HuH-7 (cell line): ENCODE measurements around the gene ACAP1.
"Not testable (repeated sequence)": the region's sequence is repeated elsewhere in the genome, so short reads cannot be mapped to it uniquely, and the experiment has no call there.

Experiments
- DNase-seq: peaks from one replicate; pipeline ENCODE4 v3.0.0; 2011; ENCODE audit warnings: low spot score

ACAP1 gene

DNA sequence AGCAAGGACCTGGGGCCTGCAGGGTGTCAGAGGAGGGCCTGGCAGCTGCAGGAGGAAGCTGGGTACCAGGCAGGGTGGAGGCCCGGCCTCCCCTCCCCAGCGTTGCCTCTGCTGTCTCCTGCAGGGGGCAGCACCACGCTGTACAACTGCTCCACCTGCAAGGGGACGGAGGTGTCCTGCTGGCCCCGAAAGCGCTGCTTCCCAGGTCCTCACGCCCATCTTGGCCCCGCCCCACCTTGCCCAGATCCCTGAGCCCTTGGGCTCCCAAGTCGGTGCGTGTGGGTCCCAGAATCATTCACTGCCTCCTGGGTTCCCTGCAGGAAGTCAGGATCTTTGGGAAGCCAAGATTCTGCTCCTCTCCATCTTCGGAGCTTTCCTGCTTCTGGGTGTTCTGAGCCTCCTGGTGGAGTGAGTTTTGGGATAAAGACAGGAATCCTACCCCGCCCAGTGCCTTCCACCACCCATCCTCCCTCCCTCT is 19.8 kb downstream of the ACAP1 start:
- DNase-seq = peak; percentile 85

DNA sequence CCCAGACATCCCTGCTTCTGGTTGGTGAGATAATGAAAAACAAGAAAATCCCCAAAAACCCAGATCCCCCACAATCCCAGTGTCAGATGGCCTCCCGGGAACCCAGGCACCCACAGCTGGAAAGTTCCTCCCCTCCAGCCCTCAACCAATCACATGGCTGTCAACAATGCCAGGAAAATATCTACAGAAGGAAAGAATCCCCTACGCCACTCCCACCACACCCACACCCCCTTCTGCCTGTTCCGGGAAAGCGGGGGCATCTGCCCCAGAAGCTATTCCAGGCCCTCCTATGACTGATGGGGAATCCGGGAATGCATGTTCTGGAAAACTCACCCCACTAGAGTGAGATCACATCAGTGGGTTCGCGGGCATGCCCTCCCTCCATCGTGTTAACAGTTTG is 20.4 kb downstream of the ACAP1 start:
- no peak for DNase-seq

DNA sequence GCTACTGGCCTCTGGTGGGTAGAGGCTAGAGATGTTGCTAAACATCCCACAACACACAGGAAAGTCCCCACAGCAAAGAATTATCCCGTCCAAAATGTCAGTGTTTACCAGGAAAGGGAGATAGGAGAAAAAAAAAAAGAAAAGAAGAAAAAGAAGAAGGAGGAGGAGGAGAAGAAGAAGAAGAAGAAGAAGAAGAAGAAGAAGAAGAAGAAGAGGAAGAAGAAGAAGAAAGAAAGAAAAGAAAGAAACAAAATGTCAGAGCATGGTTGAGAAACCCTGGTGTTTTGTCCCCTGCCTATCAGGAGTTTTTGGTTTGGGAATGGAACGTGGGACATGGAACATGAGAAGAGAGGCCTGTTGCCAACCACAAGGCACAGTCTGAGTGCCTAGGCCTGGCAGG is 21.1 kb downstream of the ACAP1 start:
- no peak for DNase-seq

DNA sequence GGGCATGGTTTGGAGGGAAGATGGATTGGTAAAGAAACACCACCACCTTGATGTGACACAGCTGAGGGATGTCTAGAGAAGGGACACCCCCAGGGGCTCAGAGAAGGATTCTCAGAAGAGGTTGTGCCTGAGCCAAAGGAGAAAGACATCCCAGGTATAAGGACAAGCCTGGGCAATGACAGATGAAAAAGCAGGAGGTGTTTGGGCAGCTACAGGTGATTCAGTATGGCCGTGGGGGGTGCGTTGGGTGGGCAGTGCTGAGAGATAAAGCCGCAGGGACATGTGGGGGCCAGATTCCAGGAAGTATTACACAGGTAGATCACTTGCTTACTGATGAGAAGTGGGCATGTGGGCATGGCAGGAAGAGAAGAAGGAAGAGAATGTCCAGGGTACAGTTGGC is 25.6 kb downstream of the ACAP1 start:
- no peak for DNase-seq

DNA sequence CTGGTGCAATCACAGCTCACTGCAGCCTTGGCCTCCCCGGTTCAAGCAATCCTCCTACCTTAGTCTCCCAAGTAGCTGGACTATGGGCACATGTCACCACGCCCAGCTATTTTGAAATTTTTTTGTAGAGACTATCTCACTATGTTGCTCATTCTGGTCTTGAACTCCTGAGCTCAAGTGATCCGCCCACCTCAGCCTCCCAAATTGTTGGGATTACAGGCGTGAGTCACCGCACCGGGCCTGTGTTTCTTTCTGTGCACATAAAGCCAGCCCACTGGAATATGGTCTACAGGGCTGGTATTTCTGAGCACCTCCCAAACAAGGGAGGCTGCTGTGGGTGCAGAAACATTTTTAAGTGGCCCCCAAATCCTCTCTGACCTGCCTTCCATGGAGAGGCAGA is 27.0 kb downstream of the ACAP1 start:
- no peak for DNase-seq

DNA sequence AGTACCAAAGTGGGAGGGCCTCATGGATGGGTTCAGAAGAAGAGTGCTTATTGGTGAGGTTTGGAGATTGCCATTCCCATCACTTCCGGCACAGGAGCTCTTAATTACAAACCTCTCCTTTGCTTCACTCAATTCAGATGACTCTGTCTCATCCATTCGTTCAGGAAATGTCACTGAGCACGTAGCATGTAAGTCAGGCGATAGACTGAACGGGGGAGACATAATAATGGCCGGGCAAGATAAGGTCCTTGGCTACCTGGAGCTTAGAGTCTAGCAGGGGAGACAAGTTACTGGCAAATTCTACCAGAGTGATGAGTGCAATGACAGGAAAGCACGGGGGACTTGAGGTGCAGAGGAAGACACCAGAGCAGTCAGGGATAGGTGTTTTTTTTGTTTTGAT is 29.6 kb downstream of the ACAP1 start:
- not testable (repeated sequence) for DNase-seq

DNA sequence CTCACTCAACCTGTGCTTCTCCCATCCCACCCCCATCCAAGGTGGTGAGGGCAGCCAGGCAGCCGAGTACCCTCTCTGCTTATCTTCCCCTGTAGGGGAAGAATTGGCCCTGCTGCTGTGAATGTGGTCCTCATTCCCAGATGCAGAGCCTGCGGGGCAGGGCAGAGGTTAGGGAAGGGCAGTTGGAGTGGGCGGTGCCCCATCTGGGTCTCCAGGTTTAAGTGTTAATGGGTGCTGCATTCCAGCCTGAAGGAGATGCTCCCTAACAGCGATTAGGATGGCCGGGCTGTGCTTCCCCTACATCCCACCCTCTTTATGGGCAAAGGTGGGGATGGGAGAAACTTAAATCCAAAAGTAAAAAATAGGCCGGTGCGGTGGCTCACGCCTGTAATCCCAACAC is 30.8 kb downstream of the ACAP1 start:
- DNase-seq = no peak

DNA sequence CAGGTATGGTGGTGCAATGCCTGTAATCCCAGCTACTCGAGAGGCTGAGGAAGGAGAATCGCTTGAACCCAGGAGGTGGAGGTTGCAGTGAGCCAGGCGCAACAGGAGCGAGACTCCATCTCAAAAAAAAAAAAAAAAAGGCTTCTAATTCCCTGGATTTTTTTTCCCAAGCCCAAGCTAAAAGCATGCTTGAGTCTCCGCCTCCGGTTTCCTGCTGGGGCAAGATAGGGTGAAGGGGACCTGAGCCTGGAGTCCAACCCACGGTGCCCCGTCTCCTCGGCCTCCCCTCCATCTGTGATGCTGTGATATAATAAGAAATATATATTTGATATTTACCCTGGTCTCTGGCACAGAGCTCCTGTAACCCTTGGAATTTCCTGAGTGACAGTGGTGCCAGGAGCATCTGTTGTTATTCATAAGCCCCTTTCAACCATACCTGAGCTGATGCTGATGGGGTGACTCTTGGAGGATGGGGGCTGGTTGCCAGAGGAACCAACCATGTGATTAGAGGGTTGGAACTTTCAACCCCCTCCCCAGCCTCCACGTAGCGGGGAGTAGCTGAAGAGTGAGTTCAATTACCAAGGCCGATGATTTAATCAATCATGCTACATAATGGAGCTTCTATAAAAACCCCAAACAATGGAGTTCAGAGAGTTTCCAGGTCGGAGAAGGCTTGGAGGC is 31.7 kb downstream of the ACAP1 start:
- DNase-seq = no peak

DNA sequence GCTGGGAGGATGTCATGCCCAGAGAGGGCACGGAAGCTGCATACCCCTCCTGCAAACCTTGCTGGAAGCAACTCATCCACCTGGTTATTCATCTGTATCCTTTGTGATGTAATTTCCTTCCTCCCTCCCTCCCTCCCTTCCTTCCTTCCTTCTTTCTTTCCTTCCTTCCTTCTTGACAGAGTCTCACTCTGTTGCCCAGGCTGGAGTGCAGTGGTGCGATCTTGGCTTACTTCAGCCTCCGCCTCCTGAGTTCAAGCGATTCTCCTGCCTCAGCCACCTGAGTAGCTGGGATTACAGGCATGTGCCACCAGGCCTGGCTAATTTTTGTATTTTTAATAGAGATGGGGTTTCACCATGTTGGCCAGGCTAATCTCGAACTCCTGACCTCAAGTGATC is 32.3 kb downstream of the ACAP1 start:
- DNase-seq = not testable (repeated sequence)

DNA sequence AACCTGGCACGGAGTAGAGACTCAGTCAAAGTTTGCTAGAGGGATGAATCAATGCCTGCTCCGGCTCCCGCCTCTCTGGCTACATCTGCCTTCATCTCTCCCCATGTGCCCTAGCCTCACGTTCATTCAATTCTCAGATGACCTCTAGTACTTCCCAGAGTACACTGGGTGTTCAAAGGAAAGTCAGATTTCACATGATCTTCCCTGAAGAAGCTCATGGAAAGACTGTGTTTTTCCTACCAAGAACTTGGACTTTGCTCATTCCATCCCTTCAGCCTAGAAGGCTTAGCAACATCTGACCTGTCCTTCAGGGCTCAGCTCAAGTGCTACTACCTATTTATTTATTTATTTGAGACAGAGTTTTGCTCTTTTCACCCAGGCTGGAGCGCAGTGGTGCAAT is 33.5 kb downstream of the ACAP1 start:
- DNase-seq = no peak

DNA sequence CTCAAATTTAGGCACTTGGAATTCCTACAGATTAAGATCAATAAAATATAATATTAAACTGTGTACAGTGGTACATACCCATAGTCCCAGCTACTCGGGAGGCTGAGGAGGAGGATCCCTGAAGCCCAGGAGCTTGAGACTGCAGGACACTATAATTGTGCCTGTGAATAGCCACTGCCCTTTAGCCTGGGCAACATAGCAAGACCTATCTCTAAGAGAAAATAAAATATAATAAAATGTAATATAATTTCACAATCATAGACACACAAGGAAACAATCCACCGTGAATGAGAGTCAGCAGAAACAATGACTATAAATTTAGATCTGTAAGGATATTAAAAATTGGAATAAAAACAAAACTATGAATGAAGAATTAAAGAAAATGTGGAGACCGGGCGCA is 34.5 kb downstream of the ACAP1 start:
- no peak for DNase-seq

DNA sequence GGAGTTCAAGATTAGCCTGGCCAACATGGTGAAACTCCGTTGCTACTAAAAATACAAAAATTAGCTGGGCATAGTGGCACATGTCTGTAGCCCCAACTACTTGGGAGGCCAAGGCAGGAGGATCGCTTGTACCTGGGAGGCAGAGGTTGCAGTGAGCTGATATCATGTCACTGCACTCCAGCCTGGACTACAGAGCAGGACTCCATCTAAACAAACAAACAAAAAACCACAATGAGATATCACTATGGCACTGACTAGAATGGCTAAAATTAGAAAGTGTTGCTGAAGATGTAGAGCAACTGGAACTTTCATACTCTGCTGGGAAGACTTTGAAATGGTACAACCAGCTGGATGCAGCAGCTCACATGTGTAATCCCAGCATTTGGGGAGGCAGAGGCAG is 38.0 kb downstream of the ACAP1 start:
- no peak for DNase-seq

DNA sequence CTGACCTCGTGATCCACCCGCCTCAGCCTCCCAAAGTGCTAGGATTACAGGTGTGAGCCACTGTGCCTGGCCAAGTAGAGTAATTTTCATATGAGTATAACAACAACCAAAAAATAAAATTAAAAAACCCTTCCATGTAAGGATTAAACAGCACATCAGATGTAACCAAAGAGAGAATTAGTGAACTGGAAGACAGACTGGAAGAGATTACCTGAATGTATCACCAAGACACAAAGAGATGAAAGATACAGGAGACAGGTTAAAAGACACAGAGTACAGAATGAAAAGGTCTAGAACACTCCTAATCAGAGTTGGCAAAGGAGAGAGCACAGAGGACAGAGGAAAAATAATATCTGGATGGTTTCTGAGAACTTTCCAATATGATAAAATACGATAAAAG is 42.8 kb downstream of the ACAP1 start:
- no peak for DNase-seq

DNA sequence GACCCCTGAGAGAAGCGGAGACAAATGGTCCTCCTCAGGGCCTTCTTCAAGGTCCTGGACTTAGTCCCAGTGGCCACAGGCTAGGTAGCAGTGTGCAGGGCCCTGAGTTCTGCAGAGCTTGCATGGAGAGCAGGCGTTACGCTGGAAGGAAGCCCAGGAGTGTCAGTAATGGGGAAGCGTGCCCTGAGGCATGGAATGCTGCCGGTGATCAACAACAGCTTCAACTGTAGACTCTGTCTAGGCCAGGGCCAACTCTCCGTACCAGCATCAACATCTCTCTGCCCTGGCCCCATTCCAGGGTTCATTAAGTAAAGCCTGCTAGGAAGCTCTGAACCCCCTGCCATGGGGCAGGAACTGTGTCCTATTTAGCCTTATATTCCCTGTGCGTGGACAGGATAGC is 44.0 kb downstream of the ACAP1 start:
- DNase-seq = no peak

DNA sequence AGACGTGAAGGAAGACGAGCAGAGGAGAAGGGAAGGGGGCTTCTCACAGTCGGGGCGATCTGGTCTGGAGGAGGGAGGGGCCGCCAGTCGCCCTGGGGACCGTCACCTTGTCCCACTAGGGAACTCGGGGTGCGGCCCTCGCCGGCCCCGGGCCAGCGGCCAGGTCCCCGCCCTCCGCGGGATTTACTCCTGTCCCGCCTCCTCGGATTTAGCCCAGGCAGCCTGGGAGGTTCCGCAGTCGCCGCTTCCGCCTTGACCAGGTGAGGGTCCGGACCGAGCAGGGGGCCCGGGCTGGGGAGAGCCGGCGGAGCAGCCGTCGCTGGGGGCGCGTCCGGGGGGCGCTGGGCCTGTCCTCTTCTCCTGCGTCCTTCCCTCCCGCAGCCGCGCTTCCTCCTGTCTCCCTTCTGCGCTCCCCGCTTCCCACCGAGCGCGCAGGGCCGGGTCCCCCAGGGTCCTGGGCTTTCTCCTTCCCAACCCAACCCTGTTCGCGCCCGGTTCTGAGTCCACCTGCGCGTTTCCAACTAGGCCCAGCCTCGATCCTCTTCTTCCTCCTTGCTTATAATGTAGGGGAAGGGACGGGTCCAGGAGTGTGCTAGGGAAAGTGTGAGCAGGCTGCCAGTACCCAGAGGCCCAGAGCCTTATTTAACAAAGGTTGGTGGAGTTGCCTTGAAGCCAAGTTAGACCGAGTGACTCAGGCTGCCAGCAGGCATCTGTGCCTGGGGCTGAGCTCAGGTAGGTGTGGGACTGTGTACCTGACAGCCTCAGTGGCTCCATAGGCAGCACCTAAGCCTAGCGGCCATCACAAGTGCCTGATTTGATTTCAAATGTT is 44.7 kb downstream of the ACAP1 start, which contains the start of gene TNK1:
TNK1 (plus strand) TSS at position 235 of the 829 bp plus-strand sequence. CDS start 1,838 bp downstream, outside the sequence.
- peak; percentile 66 for DNase-seq

DNA sequence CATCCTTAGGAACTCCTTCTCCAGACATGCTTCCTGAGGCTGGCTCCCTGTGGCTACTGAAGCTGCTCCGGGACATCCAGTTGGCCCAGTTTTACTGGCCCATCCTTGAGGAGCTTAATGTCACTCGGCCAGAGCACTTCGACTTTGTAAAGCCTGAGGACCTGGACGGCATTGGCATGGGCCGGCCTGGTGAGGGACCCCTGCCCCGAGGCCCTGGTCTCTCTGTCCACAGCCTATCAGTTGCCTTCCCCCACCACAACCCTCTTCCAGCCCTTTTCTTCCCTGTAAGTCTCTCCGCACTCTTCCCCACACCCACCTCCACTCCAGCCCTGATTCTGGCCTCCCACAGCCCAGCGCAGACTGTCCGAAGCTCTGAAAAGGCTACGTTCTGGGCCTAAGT is 46.6 kb downstream of the ACAP1 start:
- no peak for DNase-seq

DNA sequence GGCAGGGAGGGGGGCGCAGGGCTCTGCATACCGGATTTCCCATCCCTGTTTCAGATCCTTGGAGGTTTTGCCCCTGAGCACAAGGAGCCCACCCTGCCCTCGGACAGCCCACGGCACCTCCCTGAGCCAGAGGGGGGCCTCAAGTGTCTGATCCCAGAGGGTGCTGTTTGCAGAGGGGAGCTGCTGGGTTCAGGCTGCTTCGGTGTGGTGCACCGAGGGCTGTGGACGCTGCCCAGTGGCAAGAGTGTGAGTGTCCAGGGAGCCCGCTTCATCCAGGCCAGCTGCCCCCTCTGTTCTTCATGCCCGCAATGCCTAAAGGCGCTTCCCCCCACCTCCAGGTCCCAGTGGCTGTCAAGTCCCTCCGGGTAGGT is 47.0 kb downstream of the ACAP1 start:
- DNase-seq = no peak

DNA sequence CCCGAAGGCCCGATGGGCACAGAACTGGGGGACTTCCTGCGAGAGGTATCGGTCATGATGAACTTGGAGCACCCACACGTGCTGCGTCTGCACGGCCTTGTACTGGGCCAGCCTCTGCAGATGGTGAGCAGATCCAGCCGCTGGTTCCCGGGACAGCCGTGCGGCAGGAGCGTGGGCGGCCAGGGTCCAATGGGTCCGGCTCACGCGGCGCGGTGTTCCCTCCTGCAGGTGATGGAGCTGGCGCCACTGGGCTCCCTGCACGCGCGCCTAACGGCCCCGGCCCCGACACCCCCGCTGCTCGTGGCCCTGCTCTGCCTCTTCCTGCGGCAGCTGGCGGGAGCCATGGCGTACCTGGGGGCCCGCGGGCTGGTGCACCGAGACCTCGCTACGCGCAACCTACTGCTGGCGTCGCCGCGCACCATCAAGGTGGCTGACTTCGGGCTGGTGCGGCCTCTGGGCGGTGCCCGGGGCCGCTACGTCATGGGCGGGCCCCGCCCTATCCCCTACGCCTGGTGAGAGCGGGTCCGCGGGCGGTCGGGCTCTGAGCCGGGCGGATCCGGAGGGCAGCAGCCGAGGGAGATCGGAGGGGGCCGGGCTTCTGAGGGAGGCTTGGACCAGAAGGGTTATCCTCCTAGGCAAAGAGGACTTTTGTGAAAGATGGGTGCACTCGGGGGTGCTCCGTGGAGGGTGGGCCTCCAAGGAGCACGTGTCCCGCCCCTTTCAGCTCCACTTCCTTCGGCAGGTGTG is 47.6 kb downstream of the ACAP1 start:
- no peak for DNase-seq

DNA sequence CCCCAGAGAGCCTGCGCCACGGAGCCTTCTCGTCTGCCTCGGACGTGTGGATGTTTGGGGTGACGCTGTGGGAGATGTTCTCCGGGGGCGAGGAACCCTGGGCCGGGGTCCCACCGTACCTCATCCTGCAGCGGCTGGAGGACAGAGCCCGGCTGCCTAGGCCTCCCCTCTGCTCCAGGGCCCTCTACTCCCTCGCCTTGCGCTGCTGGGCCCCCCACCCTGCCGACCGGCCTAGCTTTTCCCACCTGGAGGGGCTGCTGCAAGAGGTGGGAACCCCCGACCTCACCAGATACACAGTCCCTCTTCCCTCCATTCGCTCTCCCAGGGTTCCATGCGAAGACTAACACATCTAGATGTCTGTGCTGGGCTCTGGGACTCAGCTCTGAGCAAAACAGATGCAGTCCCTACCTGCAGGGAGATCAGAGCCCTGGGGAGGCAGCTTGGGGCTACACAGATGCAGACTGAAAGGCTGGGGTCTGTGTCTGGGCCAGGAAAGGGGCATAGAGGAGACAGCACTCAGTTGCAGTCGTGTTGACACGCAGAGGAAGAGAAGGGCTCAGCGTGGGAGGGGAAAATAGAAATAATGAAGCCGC is 48.3 kb downstream of the ACAP1 start:
- DNase-seq = no peak

DNA sequence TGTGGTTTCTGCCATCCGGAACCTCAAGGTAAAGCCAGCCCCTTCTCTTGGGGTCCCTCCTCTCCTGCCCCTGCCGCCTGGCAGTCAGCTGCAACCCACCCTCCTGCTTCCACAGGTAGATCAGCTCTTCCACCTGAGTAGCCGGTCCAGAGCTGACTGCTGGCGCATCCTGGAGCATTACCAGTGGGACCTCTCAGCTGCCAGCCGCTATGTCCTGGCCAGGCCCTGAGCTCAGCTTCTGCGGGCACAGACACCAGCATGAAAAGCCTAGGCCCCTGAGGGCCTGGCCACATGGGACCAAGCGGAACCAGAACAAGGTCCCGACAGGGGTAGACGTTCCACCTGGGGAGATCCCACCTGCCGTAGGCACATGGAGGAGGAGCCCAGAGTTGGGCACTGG is 52.5 kb downstream of the ACAP1 start:
- DNase-seq = no peak

DNA sequence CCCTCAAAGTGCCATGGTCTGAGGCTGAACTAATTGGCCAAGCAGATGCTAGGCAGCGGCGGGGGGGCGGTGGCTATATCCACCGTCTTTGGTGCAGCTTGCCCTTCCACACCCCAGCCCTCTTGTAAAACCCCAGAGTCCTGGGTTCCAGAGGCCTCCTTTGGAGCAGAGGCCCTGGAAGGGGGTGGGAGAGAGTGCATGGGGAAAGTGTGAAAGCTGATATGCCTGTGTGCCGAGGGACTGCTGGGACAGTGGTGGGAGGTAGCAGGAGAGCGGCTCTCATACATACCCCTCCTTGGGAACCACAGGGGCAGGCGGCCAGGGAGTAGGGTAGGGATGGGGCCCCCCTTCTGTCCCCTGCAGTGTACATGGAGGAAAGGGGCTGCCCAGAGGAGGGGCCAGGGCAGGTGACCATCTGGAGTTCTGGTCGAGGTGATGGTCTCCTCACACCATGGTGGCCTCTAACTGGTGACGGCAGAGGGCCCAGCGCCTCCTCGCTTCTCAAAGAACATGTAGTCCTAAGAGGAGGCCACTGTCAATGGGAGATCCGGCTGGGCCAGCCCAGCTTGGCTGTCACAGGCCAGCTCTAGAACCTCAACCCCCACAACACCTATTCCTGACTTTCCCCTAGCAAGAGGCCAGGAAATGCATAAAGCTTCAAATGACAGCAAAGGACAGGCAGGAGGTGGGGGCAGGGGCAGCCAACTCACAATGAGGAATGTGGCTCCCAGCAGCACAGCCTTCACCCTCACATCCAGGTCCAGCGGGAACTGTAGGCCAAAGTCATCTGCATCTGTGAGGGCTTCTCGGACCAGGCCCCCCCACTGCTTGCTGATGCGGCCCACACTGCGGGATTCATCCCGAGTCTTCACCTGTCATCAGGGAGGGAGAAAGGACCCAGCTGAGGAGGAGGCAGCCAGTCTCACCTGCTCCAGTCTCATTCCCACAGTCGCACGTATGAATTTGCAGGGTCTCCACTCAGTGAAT is 53.9 kb downstream of the ACAP1 start:
- no peak for DNase-seq
